Measurements from ENCODE around the gene MED20. TPM values are rescaled to one million over a fixed set of nuclear protein-coding genes. Genes with fewer than 3 reads are reported as not detected.

MED20 gene
- total and polyA plus RNA-seq, 2 of the 8 experiments (the other 6 are each of a cell fraction or from before 2014, with no cell fraction given), result 38.7 to 51.8 TPM

GRCh38 chr6:41965429-41966213 lies 44.7 kb upstream of the MED20 start:
- POLR2A ChIA-PET (ENCODE audit: partially characterized antibody), result interaction anchor here (0.6 to 2.2 kb wide), 14 partner anchors 17 to 246 kb away, joined by 3 to 12 read pairs (median 4); partner anchors contain the start of genes BYSL, CCND3, MED20 and TAF8
- 0 out of 2 replicates have a peak overlapping the region, but pooled peaks have one; percentile 3 for H2AFZ ChIP-seq (ENCODE audit: low read length)
- TF ChIP-seq YY1 (IDR thresholded peaks at IDR 0.05; ENCODE audit: low read depth, low read length), result no peak
- peak in 1 of 2 experiments; percentile 66; a peak in 1 of 3 replicates for TF ChIP-seq POLR2A (IDR thresholded peaks at IDR 0.05; ENCODE audit: control extremely low read depth in 1 of 2, low read depth in 2 of 2, low read length in 2 of 2)
- TF ChIP-seq E2F6 (IDR thresholded peaks at IDR 0.05), result peak; percentile 10; the same call in 1 of the 2 replicates
- no peak for TF ChIP-seq SP2 (IDR thresholded peaks at IDR 0.05; ENCODE audit: low read length)
- no peak for TF ChIP-seq KDM4A (IDR thresholded peaks at IDR 0.05; ENCODE audit: low read depth, low read length, severe bottlenecking)
- TF ChIP-seq ATF2 (IDR thresholded peaks at IDR 0.05; ENCODE audit: low read length), result peak; percentile 86
- peak; percentile 100 for TF ChIP-seq KDM1A (IDR thresholded peaks at IDR 0.05; ENCODE audit: borderline replicate concordance, low read length)
- TF ChIP-seq SUZ12 (IDR thresholded peaks at IDR 0.05; ENCODE audit: low read length), result no peak
- peak; percentile 40 for TF ChIP-seq POLR2AphosphoS5 (IDR thresholded peaks at IDR 0.05; ENCODE audit: low read depth, low read length)

More at GRCh38 chr6:41965429-41966213, 44.7 kb upstream of the MED20 start:
- Histone ChIP-seq H4K5ac (ENCODE audit: insufficient read length, low read depth, low read length) (peak overlapping the region; percentile 68), H3K23me2 (ENCODE audit: low read depth, low read length) (peaks cover 7% of the 10 kb centered on the region; the same call in 1 of the 2 replicates), H3K79me2 (ENCODE audit: control insufficient read depth in 1 of 2, insufficient read depth in 2 of 2, low read length in 2 of 2) (no peaks in the 10 kb centered on the region), H3K36me3 (ENCODE audit: control insufficient read depth in 2 of 4, insufficient read depth in 4 of 4, low read length in 3 of 4) (no peaks in the 10 kb centered on the region), H3K14ac (ENCODE audit: insufficient read length) (no peak overlapping the region), H3K4me1 (replicated peaks in 1 of 4; ENCODE audit: control insufficient read depth in 3 of 4, insufficient read depth in 4 of 4, low read length in 3 of 4) (peaks cover 15 to 28% (median 23%) of the 10 kb centered on the region in 4 experiments), H2BK15ac (ENCODE audit: low read length) (peak overlapping the region; percentile 3; the same call in 1 of the 2 replicates), H2BK12ac (ENCODE audit: low read depth, low read length) (peak overlapping the region; percentile 85), H2BK20ac (ENCODE audit: low read length) (peak overlapping the region; percentile 11), H3K23ac (ENCODE audit: insufficient read length) (no peak overlapping the region), H4K91ac (replicated peaks; ENCODE audit: insufficient read length, low read length) (peak overlapping the region; percentile 36), H3K27ac (ENCODE audit: low read depth, low read length) (peak overlapping the region; percentile 70; the same call in 1 of the 2 replicates), H3K4me3 (ENCODE audit: extremely low read depth in 1 of 4, insufficient read depth in 2 of 4, low read depth in 3 of 4, low read length in 4 of 4) (peak overlapping the region in 3 of 4 experiments; percentile 15 to 37 (median 30); a peak in 2 of 8 replicates), H3K4ac (replicated peaks; ENCODE audit: insufficient read length, low read depth, low read length) (peak overlapping the region; percentile 15), H4K8ac (ENCODE audit: extremely low read depth, insufficient read depth, low read length) (no peak overlapping the region), H2AK5ac (ENCODE audit: low read depth, low read length) (peak overlapping the region; percentile 82; the same call in 1 of the 2 replicates), H4K20me1 (replicated peaks in 1 of 2; ENCODE audit: control insufficient read depth in 1 of 2, insufficient read depth in 2 of 2, low read length in 2 of 2) (peaks cover 0 to 3% of the 10 kb centered on the region in 2 experiments), H3K56ac (replicated peaks; ENCODE audit: insufficient read length, low read depth, low read length) (no peak overlapping the region), H3K4me2 (ENCODE audit: insufficient read depth in 1 of 2, low read depth in 2 of 2, low read length in 2 of 2) (peak overlapping the region; percentile 40 to 72; a peak in 3 of 4 replicates), H2BK5ac (ENCODE audit: low read depth, low read length) (peak overlapping the region; percentile 91), H2BK120ac (replicated peaks; ENCODE audit: low read depth, low read length) (peak overlapping the region; percentile 24), H3K27me3 (replicated peaks in 1 of 4; ENCODE audit: control insufficient read depth in 3 of 4, extremely low read depth in 1 of 4, insufficient read depth in 3 of 4, low read length in 3 of 4) (no peaks in the 10 kb centered on the region; a peak in 1 of 7 replicates), H3K9ac (replicated peaks in 1 of 4; ENCODE audit: extremely low read depth in 1 of 4, low read depth in 3 of 4, low read length in 3 of 4) (peak overlapping the region in 2 of 4 experiments; percentile 32 to 55; a peak in 2 of 7 replicates), H3K79me1 (ENCODE audit: low read depth, low read length) (no peaks in the 10 kb centered on the region), H3K18ac (ENCODE audit: extremely low read depth, low read length) (peak overlapping the region; percentile 76), H3K9me3 (ENCODE audit: insufficient read depth in 2 of 2, low read depth in 1 of 2, low read length in 1 of 2) (no peaks in the 10 kb centered on the region)
- CTCF ChIA-PET (ENCODE audit: partially characterized antibody), result interaction anchor here (0.6 to 3.0 kb wide), 10 partner anchors 12 to 180 kb away, joined by 3 to 14 read pairs (median 4); partner anchors contain the start of genes BYSL, MED20 and TOMM6
- FAIRE-seq (peak; percentile 87), DNase-seq (ENCODE audit: low read depth in 1 of 2, low spot score in 2 of 2) (peak; percentile 63 to 88)
- WGBS, 2 experiments (ENCODE audit: extremely low coverage in 1 of 2, insufficient coverage in 1 of 2, insufficient read length in 1 of 2, insufficient replicate concordance in 2 of 2, low coverage in 1 of 2, low lambda C conversion rate in 2 of 2, missing lambda C conversion rate in 1 of 2), result 4% methylated on average over 11 of the region's 11 CpGs; no CpG with 5 or more reads in 1 of the 2 experiments
